Naive thymus-derived CD4-positive, alpha-beta T cell (primary cell): ENCODE results near the gene GAS2L1. TPM values are rescaled to one million over a fixed set of nuclear protein-coding genes. Genes with fewer than 3 reads are reported as not detected.
A peak's percentile ranks its signal among the peaks of the same experiment; 100 is the strongest.

Experiments used
- ATAC-seq: fragments of 150-1000 bp; cut with Tn5 transposase; 2 replicates; pipeline ENCODE4 v1.10.0; 2021; ENCODE audit warnings: mild to moderate bottlenecking, moderate library complexity
- CTCF ChIA-PET: fragments of 350-600 bp; sonication (Branson Sonifier 250); formaldehyde crosslinking; loops from one replicate; lab custom pipeline; 2021; ENCODE audit warnings: antibody characterized with exemption; lab: Charles Lee
- POLR2A ChIA-PET: fragments of 350-600 bp; sonication (Branson Sonifier 250); formaldehyde crosslinking; loops from one replicate; lab custom pipeline; 2021; ENCODE audit warnings: antibody characterized with exemption, inconsistent platforms; lab: Charles Lee
- DNase-seq, 9 donors: peaks; one replicate each; pipeline versions ENCODE4 v3.0.0 to v3.0.0-alpha.2; 2020 to 2022; ENCODE audit warnings: mixed read lengths in 1 of 9
- H3K27ac ChIP-seq: one replicate; pipeline ENCODE4 v1.7.0; 2013; ENCODE audit warnings: mild to moderate bottlenecking, low read depth, low read length, moderate library complexity
- H3K27me3 ChIP-seq, 2 donors: one replicate each; pipeline ENCODE4 v1.7.0; 2013; ENCODE audit warnings: low read length in 2 of 2, mild to moderate bottlenecking in 2 of 2, moderate library complexity in 2 of 2; ENCODE audit not compliant: control insufficient read depth in 2 of 2, insufficient read depth in 2 of 2
- H3K36me3 ChIP-seq, 3 experiments: 1 replicate in 2 of 3; 2 replicates in 1 of 3; pipeline ENCODE4 v1.7.0; 2013; ENCODE audit warnings: low read length in 3 of 3, mild to moderate bottlenecking in 3 of 3, moderate library complexity in 1 of 3; ENCODE audit not compliant: insufficient read depth in 3 of 3, control insufficient read depth in 2 of 3
- H3K4me1 ChIP-seq, 2 donors: one replicate each; pipeline ENCODE4 v1.7.0; 2013; ENCODE audit warnings: low read length in 2 of 2, mild to moderate bottlenecking in 2 of 2, moderate library complexity in 1 of 2; ENCODE audit not compliant: control insufficient read depth in 2 of 2, insufficient read depth in 2 of 2
- H3K4me3 ChIP-seq: 2 replicates; pipeline ENCODE4 v1.7.0; 2013; ENCODE audit warnings: mild to moderate bottlenecking, low read length
- H3K9me3 ChIP-seq, 3 experiments: 1 replicate in 2 of 3; 2 replicates in 1 of 3; pipeline ENCODE4 v1.7.0; 2013; ENCODE audit warnings: low read length in 3 of 3; ENCODE audit not compliant: control insufficient read depth in 2 of 3
- H3K27ac Mint-ChIP-seq, 9 donors: one replicate each; pipeline ENCODE4 v1.8.0; 2020 to 2022; ENCODE audit warnings: mixed read lengths in 9 of 9, mild to moderate bottlenecking in 8 of 9, moderate library complexity in 5 of 9, inconsistent platforms in 2 of 9
- H3K27me3 Mint-ChIP-seq, 5 donors: one replicate each; pipeline ENCODE4 v1.8.0; 2021 to 2022; ENCODE audit warnings: mixed read lengths in 5 of 5, mild to moderate bottlenecking in 1 of 5
- H3K36me3 Mint-ChIP-seq, 5 donors: one replicate each; pipeline ENCODE4 v1.8.0; 2020 to 2022; ENCODE audit warnings: mixed read lengths in 5 of 5, mild to moderate bottlenecking in 3 of 5, inconsistent platforms in 1 of 5
- H3K4me1 Mint-ChIP-seq, 7 donors: one replicate each; pipeline ENCODE4 v1.8.0; 2020 to 2022; ENCODE audit warnings: mixed read lengths in 7 of 7, mild to moderate bottlenecking in 3 of 7, inconsistent platforms in 1 of 7
- H3K4me3 Mint-ChIP-seq, 10 donors: one replicate each; pipeline ENCODE4 v1.8.0; 2020 to 2022; ENCODE audit warnings: mild to moderate bottlenecking in 10 of 10, mixed read lengths in 10 of 10, moderate library complexity in 6 of 10, inconsistent platforms in 2 of 10
- H3K9me3 Mint-ChIP-seq, 11 donors: one replicate each; pipeline ENCODE4 v1.8.0; 2020 to 2022; ENCODE audit warnings: mixed read lengths in 11 of 11, mild to moderate bottlenecking in 4 of 11, inconsistent platforms in 1 of 11, moderate library complexity in 1 of 11
- intact Hi-C, 2 donors: fragments of 100-400 bp; cut with micrococcal nuclease; formaldehyde crosslinking; loops; one replicate each; pipeline ENCODE4 v1.15.1; 2023
- polyA plus RNA-seq, 2 donors: library from polyadenylated mRNA; unstranded; fragments of 300-500 nt; fragmentation: Illumina TruSeq; gene quantifications; one replicate each; pipeline ENCODE4 v1.2.3, GENCODE V29; 2021
- total RNA-seq, 6 experiments: library from RNA in 5 of 6; stranded (reverse) in 5 of 6; gene quantifications; 1 replicate in 5 of 6; 2 replicates in 1 of 6; pipeline ENCODE4 v1.2.3 and lab custom pipeline; 2021 to 2026

Gene GAS2L1
- total and polyA plus RNA-seq, 7 experiments from 2014 or later: 0.09 to 7.5 (median 0.54) TPM; not detected in 2

DNA sequence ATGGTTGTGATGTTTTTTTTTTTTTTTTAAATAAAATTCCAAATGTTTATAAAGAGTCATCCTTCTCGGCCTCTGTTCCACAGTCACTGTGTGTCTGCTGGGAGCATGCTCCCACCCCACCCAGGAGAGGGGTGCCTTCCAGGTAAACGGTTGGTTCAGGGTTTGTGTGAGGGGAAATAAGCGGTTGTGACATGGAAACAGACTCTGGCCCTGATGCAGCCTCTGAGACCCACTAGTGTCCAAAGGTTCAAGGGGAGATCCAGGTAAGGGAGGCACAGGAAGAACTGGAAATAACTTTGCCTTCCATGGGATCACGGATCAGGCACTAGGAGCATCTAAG is 6.0 kb upstream of the GAS2L1 start:
- intact Hi-C loops: loop anchor here in 1 of 2 donors (5.0 kb wide), 1 partner anchor 33 kb away; the partner anchor contains the start of genes EWSR1 and RHBDD3
- ChIA-PET CTCF (no interaction called here), POLR2A (no interaction called here)
- no peak for ATAC-seq
- Histone ChIP-seq H3K27me3 (peaks cover 0 to 4% of the 10 kb centered on the region in 2 donors), H3K4me1 (no peaks in the 10 kb centered on the region), H3K27ac (no peak overlapping the region), H3K9me3 (no peaks in the 10 kb centered on the region), H3K4me3 (no peak overlapping the region), H3K36me3 (peaks cover 33 to 53% (median 34%) of the 10 kb centered on the region in 3 experiments)
- H3K27me3 Mint-ChIP-seq: peaks cover 0 to 12% (median 5%) of the 10 kb centered on the region in 5 donors
- H3K4me3 Mint-ChIP-seq: no peak overlapping the region
- H3K9me3 Mint-ChIP-seq: no peaks in the 10 kb centered on the region
- peak overlapping the region in 2 of 9 donors; percentile 9 to 31 for H3K27ac Mint-ChIP-seq
- peaks cover 0 to 11% (median 3%) of the 10 kb centered on the region in 7 donors for H3K4me1 Mint-ChIP-seq
- DNase-seq: no peak
- H3K36me3 Mint-ChIP-seq: peaks cover 11 to 47% (median 20%) of the 10 kb centered on the region in 5 donors

DNA sequence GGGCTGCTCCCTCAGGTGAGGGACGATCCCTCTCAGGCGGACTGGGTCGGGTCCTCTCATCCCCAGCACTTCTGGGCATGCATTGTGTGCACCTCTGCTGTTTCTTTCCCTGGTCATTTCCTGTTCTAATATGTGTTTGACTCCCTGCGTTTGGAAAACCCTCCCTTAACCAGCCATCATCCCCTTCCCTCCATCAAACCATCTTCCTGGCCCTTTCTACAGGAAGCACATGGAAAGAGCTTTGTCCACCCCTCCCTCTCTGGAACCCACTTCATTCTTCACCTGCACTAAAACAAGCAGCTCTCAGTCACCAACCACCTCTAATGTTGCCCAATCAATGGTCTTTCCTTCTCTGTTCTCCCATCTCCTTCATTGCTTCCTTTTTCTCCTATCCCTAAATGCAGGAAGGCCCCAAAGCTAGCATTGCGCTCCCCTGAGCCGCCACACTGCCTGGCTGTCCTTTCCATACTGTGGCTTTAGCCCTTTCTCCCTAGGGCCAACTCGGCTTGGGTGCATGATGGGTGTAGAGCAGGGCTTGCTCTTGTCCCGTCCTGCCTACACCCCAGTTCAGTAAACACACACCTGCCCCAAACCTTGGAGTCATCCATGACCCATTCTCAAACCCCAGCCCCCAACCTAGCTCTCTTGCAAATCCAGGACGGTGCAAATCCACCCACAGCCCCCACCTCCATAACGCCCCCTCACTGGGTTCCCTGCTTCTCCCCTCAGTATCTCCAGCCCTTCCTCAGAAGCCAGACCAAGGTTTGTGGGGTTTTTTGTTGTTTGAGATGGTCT is 5.4 kb upstream of the GAS2L1 start:
- Mint-ChIP-seq H3K27ac (peak overlapping the region in 6 of 9 donors; percentile 22 to 69 (median 32)), H3K9me3 (peaks cover 0 to 1% (median 0%) of the 10 kb centered on the region in 11 donors), H3K36me3 (peaks cover 11 to 42% (median 18%) of the 10 kb centered on the region in 5 donors), H3K4me3 (no peak overlapping the region), H3K27me3 (peaks cover 0 to 14% (median 9%) of the 10 kb centered on the region in 5 donors), H3K4me1 (peaks cover 2 to 17% (median 6%) of the 10 kb centered on the region in 7 donors)
- peak; percentile 12 for ATAC-seq
- Histone ChIP-seq H3K27ac (no peak overlapping the region), H3K36me3 (peaks cover 27 to 48% (median 29%) of the 10 kb centered on the region in 3 experiments), H3K9me3 (no peaks in the 10 kb centered on the region), H3K4me1 (peaks cover 0 to 3% of the 10 kb centered on the region in 2 donors), H3K4me3 (no peak overlapping the region), H3K27me3 (peaks cover 0 to 7% of the 10 kb centered on the region in 2 donors)
- intact Hi-C loops: loop anchor here in 1 of 2 donors (5.0 kb wide), 1 partner anchor 34 kb away; the partner anchor contains the start of genes EWSR1 and RHBDD3
- ChIA-PET CTCF (no interaction called here), POLR2A (no interaction called here)
- no peak for DNase-seq

DNA sequence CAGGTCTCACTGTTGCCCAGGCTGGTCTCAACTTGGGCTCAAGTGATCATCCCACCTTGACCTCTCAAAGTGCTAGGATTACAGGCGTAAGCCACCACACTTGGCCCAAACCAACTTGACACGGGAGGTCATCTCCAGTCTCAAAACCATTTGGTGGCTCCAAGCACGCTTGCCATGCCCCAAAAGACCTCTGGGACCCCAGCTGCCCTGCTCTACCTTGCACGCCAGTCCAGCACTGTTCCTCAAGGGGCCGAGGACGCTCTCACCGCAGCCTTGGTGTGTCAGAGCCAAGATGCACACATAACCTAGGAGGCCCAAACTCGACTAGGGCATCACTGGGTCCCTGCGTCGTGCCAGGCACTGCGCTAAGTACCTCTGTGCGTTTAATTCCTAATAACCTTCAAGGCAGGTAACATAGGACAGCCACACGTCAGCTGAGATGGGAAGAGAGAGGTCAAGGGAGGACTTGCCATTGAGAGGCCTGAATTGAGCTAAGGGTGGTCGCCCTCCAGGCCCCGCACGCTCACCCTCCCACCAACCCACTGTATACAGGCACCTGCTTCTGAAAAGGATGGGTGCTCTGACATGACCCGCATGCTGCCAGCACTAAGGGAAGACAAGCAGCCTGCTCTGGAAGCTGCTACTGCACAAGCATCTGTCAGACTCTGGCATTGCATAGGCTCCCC is 4.6 kb upstream of the GAS2L1 start:
- Histone ChIP-seq H3K4me1 (peaks cover 3 to 10% of the 10 kb centered on the region in 2 donors), H3K27me3 (peaks cover 0 to 7% of the 10 kb centered on the region in 2 donors), H3K36me3 (peaks cover 19 to 39% (median 22%) of the 10 kb centered on the region in 3 experiments), H3K9me3 (no peaks in the 10 kb centered on the region), H3K4me3 (no peak overlapping the region), H3K27ac (no peak overlapping the region)
- Mint-ChIP-seq H3K4me3 (no peak overlapping the region), H3K27ac (peak overlapping the region in 2 of 9 donors; percentile 22 to 29), H3K4me1 (peaks cover 7 to 21% (median 8%) of the 10 kb centered on the region in 7 donors), H3K27me3 (peaks cover 0 to 17% (median 10%) of the 10 kb centered on the region in 5 donors), H3K36me3 (peaks cover 11 to 37% (median 17%) of the 10 kb centered on the region in 5 donors), H3K9me3 (peaks cover 0 to 1% (median 0%) of the 10 kb centered on the region in 11 donors)
- ChIA-PET CTCF (no interaction called here), POLR2A (no interaction called here)
- ATAC-seq (no peak), DNase-seq (no peak)
- intact Hi-C loops: loop anchor here in 1 of 2 donors (5.0 kb wide), 1 partner anchor 35 kb away; the partner anchor contains the start of genes EWSR1 and RHBDD3

DNA sequence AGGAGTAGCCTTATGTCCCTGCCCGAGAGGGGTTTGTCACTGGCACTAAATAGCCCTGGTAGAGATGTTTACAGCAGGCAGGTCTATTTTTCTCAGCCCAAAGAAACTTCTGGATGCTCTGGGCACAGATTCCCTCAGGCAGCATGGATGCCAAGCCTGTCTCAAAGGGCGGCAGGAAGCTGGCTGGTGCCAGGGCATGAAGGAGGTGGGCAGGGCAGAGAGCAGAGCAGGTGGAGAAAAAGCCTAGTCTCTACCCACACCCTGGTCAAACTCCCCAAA is 4.1 kb upstream of the GAS2L1 start:
- CTCF ChIA-PET: no interaction called here
- peaks cover 0 to 7% of the 10 kb centered on the region in 2 donors for H3K27me3 ChIP-seq
- no peaks in the 10 kb centered on the region for H3K9me3 ChIP-seq
- Mint-ChIP-seq H3K4me1 (peaks cover 8 to 22% (median 9%) of the 10 kb centered on the region in 7 donors), H3K9me3 (peaks cover 0 to 1% (median 0%) of the 10 kb centered on the region in 11 donors), H3K36me3 (peaks cover 11 to 33% (median 17%) of the 10 kb centered on the region in 5 donors), H3K4me3 (no peak overlapping the region), H3K27ac (no peak overlapping the region), H3K27me3 (peaks cover under 1 to 18% (median 11%) of the 10 kb centered on the region in 5 donors)
- POLR2A ChIA-PET: no interaction called here
- peaks cover 14 to 34% (median 17%) of the 10 kb centered on the region in 3 experiments for H3K36me3 ChIP-seq
- peaks cover 3 to 10% of the 10 kb centered on the region in 2 donors for H3K4me1 ChIP-seq
- DNase-seq: no peak
- intact Hi-C loops: loop anchor here in 1 of 2 donors (5.0 kb wide), 1 partner anchor 35 kb away; the partner anchor contains the start of genes EWSR1 and RHBDD3
- no peak overlapping the region for H3K27ac ChIP-seq
- ATAC-seq: no peak
- H3K4me3 ChIP-seq: no peak overlapping the region

DNA sequence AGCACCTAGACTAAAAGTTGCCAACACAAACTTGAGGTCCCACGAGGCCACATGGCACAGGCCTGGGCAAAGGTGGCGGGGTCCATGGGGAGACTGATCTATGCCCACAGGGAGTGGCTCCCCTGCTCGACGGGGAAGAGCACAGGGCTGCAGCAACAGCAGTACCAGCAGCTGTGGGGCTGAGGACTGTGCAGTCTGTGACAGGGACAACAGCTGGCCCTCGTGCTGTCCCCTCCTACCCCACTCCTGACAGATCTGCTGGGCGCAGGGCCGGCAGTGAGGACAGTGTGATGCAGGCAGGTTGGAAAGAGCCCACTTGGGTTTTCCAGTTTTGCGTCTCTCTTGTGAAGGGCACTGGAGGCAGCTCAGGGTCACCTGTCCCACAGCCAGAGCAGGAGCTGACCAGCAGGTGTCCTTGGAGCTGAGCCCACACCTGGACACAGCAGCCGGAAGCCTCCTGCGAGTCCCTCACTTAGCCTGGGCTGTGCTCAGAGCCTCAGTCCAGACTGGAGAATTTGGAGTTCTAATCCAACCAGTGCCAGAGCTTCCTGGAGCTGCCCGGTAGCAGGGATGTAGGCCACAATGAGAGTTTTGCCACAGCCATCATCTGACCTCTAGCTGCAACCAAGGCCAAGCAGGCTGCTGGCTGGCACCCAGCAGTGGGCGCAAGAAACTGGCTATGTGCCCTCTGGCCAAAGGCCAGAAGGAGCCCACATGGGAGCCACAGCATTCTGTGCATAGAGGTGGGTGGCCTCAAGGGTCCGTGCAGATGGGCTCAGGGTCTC is 3.6 kb upstream of the GAS2L1 start:
- H3K27ac Mint-ChIP-seq: peak overlapping the region in 1 of 9 donors; percentile 41
- Histone ChIP-seq H3K36me3 (peaks cover 9 to 29% (median 12%) of the 10 kb centered on the region in 3 experiments), H3K4me3 (no peak overlapping the region), H3K4me1 (peaks cover 3 to 10% of the 10 kb centered on the region in 2 donors), H3K27ac (no peak overlapping the region), H3K27me3 (peaks cover 0 to 7% of the 10 kb centered on the region in 2 donors), H3K9me3 (no peaks in the 10 kb centered on the region)
- H3K4me3 Mint-ChIP-seq: no peak overlapping the region
- ChIA-PET POLR2A (no interaction called here), CTCF (no interaction called here)
- peaks cover 5 to 21% (median 12%) of the 10 kb centered on the region in 5 donors for H3K27me3 Mint-ChIP-seq
- intact Hi-C loops: loop anchor here in 1 of 2 donors (5.0 kb wide), 1 partner anchor 36 kb away; the partner anchor contains the start of genes EWSR1 and RHBDD3
- peaks cover 0 to 1% (median 0%) of the 10 kb centered on the region in 11 donors for H3K9me3 Mint-ChIP-seq
- ATAC-seq (no peak), DNase-seq (no peak)
- H3K4me1 Mint-ChIP-seq: peaks cover 9 to 25% (median 12%) of the 10 kb centered on the region in 7 donors
- peaks cover 5 to 27% (median 12%) of the 10 kb centered on the region in 5 donors for H3K36me3 Mint-ChIP-seq

DNA sequence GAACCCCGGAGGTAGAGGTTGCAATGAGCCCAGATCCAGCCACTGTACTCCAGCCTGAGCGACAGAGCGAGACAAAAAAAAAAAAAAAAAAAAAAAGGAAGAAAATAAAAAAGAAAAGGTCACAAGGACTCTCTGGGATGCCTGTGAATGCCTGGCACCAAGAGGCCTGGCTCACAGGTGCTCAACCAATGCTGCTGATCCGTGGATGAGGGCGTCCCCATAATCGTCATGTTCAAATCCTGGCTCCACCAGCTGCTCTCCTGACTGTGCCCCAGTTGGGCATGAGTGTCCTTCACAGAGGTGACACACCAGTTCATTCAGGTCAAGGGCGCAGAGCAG is 645 bp upstream of the GAS2L1 start:
- Mint-ChIP-seq H3K27me3 (peaks cover 5 to 21% (median 12%) of the 10 kb centered on the region in 5 donors), H3K9me3 (peaks cover 0 to 1% (median 0%) of the 10 kb centered on the region in 11 donors), H3K27ac (peak overlapping the region in 1 of 9 donors; percentile 9), H3K36me3 (peaks cover 0 to 6% (median 4%) of the 10 kb centered on the region in 5 donors), H3K4me1 (peaks cover 9 to 26% (median 12%) of the 10 kb centered on the region in 7 donors), H3K4me3 (peak overlapping the region; percentile 50 to 84 (median 76))
- ChIA-PET POLR2A (no interaction called here), CTCF (no interaction called here)
- Histone ChIP-seq H3K36me3 (peaks cover 0 to 2% (median 0%) of the 10 kb centered on the region in 3 experiments), H3K4me3 (peak overlapping the region; percentile 55), H3K9me3 (no peaks in the 10 kb centered on the region), H3K27ac (no peak overlapping the region), H3K4me1 (peaks cover 3 to 10% of the 10 kb centered on the region in 2 donors), H3K27me3 (peaks cover 0 to 8% of the 10 kb centered on the region in 2 donors)
- intact Hi-C loops: loop anchor here in 1 of 2 donors (2.0 to 5.0 kb wide), 2 partner anchors 37 to 111 kb away; partner anchors contain the start of gene EWSR1
- no peak for ATAC-seq
- no peak for DNase-seq
